ENCODE data around the gene JPH2. TPM values are rescaled to one million over a fixed set of nuclear protein-coding genes. Genes with fewer than 3 reads are reported as not detected.
A peak's percentile ranks its signal among the peaks of the same experiment; 100 is the strongest.
"Not testable (repeated sequence)": the region's sequence is repeated elsewhere in the genome, so short reads cannot be mapped to it uniquely, and the experiment has no call there.

The JPH2 gene
- total RNA-seq, result 10 to 100 TPM; 29.1 to 31.1 TPM

- intact Hi-C loops (cut with DNase I), result loop anchor here (2.0 to 5.0 kb wide), 3 partner anchors 50 to 170 kb away; no protein-coding TSS in a partner anchor
- Histone ChIP-seq H3K4me3 (peak within 1 kb of the TSS; percentile 27 to 31), H3K36me3 (no peaks in the 10 kb centered on the region), H3K27me3 (replicated peaks; ENCODE audit: insufficient read depth) (peaks cover 2% of the 10 kb centered on the region), H3K27ac (peak within 1 kb of the TSS; percentile 62 to 66), H3K4me1 (replicated peaks) (peaks cover 8% of the 10 kb centered on the region), H3K9me3 (no peaks in the 10 kb centered on the region)
- 2% methylated on average over 24 of the region's 24 CpGs for WGBS
- no peak for DNase-seq (ENCODE audit: low spot score)
- TF ChIP-seq POLR2A (IDR thresholded peaks at IDR 0.05) (no peak), POLR2AphosphoS5 (IDR thresholded peaks at IDR 0.05) (peak; percentile 22)
Observed at GRCh38 chr20:44187054-44187771, at the start of gene JPH2. Gene JPH2 (minus strand): TSS chr20:44187188. CDS start chr20:44186705, 483 bp downstream.

GRCh38 chr20:44235702-44236101 lies 48.7 kb upstream of the JPH2 start:
- no peak overlapping the region for H3K4me3 ChIP-seq
- no peak for DNase-seq (ENCODE audit: low spot score)
- intact Hi-C loops (cut with DNase I), result no loop called here
- H3K36me3 ChIP-seq, result no peaks in the 10 kb centered on the region
- no peak overlapping the region for H3K27ac ChIP-seq
- H3K9me3 ChIP-seq, result no peaks in the 10 kb centered on the region
- WGBS, result 100% methylated on average over 2 of the region's 2 CpGs
- no peaks in the 10 kb centered on the region for H3K4me1 ChIP-seq (replicated peaks)
- TF ChIP-seq, protein P1, sequence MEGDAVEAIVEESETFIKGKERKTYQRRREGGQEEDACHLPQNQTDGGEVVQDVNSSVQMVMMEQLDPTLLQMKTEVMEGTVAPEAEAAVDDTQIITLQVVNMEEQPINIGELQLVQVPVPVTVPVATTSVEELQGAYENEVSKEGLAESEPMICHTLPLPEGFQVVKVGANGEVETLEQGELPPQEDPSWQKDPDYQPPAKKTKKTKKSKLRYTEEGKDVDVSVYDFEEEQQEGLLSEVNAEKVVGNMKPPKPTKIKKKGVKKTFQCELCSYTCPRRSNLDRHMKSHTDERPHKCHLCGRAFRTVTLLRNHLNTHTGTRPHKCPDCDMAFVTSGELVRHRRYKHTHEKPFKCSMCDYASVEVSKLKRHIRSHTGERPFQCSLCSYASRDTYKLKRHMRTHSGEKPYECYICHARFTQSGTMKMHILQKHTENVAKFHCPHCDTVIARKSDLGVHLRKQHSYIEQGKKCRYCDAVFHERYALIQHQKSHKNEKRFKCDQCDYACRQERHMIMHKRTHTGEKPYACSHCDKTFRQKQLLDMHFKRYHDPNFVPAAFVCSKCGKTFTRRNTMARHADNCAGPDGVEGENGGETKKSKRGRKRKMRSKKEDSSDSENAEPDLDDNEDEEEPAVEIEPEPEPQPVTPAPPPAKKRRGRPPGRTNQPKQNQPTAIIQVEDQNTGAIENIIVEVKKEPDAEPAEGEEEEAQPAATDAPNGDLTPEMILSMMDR (IDR thresholded peaks at IDR 0.05), result no peak
- TF ChIP-seq POLR2AphosphoS5 (IDR thresholded peaks at IDR 0.05), result no peak
- TF ChIP-seq POLR2A (IDR thresholded peaks at IDR 0.05), result no peak
- no peaks in the 10 kb centered on the region for H3K27me3 ChIP-seq (replicated peaks; ENCODE audit: insufficient read depth)

GRCh38 chr20:44234566-44235317 lies 47.8 kb upstream of the JPH2 start:
- WGBS, result 90% methylated on average over 14 of the region's 14 CpGs
- intact Hi-C loops (cut with DNase I), result no loop called here
- Histone ChIP-seq H3K36me3 (no peaks in the 10 kb centered on the region), H3K27me3 (replicated peaks; ENCODE audit: insufficient read depth) (no peaks in the 10 kb centered on the region), H3K27ac (no peak overlapping the region), H3K9me3 (no peaks in the 10 kb centered on the region), H3K4me1 (replicated peaks) (no peaks in the 10 kb centered on the region), H3K4me3 (no peak overlapping the region)
- no peak for TF ChIP-seq POLR2A (IDR thresholded peaks at IDR 0.05)
- TF ChIP-seq POLR2AphosphoS5 (IDR thresholded peaks at IDR 0.05), result no peak
- TF ChIP-seq, protein P1 (IDR thresholded peaks at IDR 0.05), result no peak
- DNase-seq (ENCODE audit: low spot score), result no peak

DNA sequence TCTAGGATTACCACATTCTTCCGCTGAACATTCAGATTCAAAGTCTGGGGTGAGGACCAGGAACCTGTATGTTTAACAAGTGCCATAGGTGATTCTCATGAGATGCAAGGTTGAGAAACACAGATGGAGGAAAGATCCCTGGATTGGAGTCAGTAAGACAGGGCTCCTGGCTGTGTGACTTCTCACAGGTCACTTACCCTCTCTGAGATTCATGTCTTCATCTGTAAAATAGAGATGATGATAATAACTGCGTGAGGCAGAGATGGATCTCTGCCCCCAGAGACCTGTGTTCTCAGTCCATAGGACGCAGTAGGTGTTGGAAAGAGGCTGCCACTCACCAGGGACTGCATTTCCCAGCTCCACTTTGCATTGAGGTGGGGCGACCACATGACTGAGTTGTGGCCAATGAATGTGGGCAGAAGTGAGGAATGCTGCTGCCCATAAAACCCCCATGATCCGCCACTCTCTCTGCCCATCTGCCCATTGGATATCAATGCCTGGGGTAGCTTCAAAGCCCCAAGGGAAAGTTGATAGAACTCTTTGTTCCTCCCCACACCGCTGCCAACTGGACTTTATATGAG lies 46.5 kb upstream of the JPH2 start:
- 83% methylated on average over 6 of the region's 6 CpGs for WGBS
- intact Hi-C loops (cut with DNase I), result no loop called here
- TF ChIP-seq, protein P1 (IDR thresholded peaks at IDR 0.05), result no peak
- peak; percentile 24 for TF ChIP-seq POLR2AphosphoS5 (IDR thresholded peaks at IDR 0.05)

DNA sequence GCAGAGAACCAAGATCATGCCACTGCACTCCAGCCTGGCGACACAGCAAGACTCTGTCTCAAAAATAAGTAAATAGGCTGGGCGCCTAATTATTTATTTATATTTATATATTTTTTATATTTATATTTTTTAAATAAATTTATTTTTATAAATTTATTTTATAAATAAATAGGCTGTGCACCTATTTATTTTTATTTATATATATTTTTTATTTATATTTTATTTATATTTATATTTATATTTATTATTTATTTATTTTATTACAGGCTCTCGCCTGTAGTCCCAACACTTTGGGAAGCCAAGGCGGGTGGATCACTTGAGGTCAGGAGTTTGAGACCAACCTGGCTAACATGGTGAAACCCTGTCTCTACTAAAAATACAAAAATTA lies 45.5 kb upstream of the JPH2 start:
- DNase-seq (ENCODE audit: low spot score); H3K27me3 ChIP-seq (replicated peaks; ENCODE audit: insufficient read depth); H3K4me3 ChIP-seq; H3K27ac ChIP-seq; intact Hi-C loops (cut with DNase I); H3K36me3 ChIP-seq; H3K9me3 ChIP-seq; H3K4me1 ChIP-seq (replicated peaks): not testable (repeated sequence)
- 98% methylated on average over 4 of the region's 4 CpGs for WGBS

More for the DNA sequence above, 46.5 kb upstream of the JPH2 start:
- Histone ChIP-seq H3K4me3 (no peak overlapping the region), H3K9me3 (no peaks in the 10 kb centered on the region), H3K36me3 (no peaks in the 10 kb centered on the region), H3K27me3 (replicated peaks; ENCODE audit: insufficient read depth) (no peaks in the 10 kb centered on the region), H3K27ac (no peak overlapping the region), H3K4me1 (replicated peaks) (no peaks in the 10 kb centered on the region)
- peak; percentile 23 for DNase-seq (ENCODE audit: low spot score)
